HTR-8/SVneo (cell line): ENCODE data around the gene ASB16.

Source experiments
- DNase-seq: peaks from one replicate; pipeline ENCODE4 v3.0.0; 2011; ENCODE audit warnings: low spot score, mixed read lengths; ENCODE audit not compliant: insufficient read length
- FAIRE-seq: peaks from 2 replicates; lab custom pipeline; 2011; peaks lifted over from hg19 to GRCh38; lab: Jason Lieb, UNC

The ASB16 gene

DNA sequence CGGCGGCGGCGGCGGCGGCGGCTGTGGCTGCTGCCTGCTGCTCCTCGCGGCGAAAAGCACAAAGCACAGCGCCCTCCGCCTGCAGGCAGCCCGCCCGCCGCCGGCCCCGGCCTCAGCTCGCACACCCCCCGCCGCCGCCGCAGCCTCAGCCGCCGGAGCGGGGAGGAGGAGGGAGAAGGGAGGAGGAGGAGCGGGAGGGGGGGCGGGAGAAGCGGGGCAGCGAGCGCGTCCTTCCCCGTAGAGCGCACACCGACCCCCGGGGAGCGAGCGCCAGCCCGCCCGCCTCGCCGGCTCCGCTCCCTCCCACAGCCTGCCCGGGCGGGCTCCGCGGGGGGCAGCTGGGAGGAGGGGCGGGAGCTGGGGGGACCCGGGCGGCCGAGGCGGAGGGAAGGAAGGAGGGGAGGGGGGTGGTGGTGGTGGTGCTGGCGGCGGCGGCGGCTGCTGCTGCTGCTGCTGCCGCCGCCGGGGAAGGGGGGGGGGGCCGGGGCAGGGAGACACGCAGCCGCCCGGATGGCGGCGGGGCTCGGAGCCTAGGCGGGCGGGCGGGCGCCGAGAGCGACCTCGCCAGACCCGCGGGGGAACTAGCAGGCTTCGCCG lies 49.2 kb downstream of the ASB16 start, which contains the start of gene UBTF:
Gene UBTF (minus strand): TSS at position 60 of the 597 bp plus-strand sequence. CDS start 1,446 bp downstream, outside the sequence.
- FAIRE-seq (no peak), DNase-seq (peak; percentile 57)

DNA sequence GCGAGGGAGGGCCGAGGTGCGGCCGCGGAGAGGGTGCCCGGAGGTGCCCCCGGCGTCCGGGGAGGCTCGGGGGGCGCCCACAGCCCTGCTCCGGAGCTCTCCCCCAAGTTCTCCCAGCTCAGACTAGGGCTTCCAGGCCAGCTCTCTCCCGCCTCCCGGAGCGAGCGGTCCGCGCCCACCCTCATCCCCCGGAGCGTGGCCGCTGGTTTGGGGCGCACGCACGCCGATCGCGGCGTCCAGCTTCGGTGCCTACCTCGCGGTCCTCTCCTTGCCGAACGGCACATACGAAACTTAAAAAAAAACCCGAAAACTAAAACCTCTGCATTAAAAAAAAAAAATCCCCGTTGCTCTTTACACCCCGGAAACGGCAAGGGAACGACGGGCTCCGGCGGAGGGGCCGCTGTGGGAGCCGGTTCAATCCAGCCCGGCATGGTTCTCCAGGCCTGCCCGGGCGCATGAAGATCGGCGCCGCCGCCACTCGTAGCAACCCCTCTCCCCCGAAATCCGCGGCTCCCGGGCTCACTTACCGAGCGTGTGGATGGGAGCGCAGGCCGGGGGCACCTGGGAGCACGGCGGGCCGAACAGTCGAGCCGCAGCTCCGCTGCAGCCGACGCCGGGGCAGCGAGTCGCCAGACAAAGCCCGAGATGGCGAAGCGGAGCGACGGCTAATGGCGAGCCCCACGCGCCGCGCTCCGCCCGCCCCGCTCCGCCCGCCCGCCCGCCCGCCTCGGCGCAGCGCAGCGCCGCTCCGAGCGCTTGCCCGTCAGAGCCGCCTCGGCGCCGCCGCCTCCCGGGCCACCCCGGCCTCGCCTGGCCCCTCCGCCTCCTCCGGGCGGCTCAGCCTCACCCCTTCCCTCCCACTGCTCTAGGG lies 49.9 kb downstream of the ASB16 start:
- FAIRE-seq = no peak
- peak; percentile 32 for DNase-seq

DNA sequence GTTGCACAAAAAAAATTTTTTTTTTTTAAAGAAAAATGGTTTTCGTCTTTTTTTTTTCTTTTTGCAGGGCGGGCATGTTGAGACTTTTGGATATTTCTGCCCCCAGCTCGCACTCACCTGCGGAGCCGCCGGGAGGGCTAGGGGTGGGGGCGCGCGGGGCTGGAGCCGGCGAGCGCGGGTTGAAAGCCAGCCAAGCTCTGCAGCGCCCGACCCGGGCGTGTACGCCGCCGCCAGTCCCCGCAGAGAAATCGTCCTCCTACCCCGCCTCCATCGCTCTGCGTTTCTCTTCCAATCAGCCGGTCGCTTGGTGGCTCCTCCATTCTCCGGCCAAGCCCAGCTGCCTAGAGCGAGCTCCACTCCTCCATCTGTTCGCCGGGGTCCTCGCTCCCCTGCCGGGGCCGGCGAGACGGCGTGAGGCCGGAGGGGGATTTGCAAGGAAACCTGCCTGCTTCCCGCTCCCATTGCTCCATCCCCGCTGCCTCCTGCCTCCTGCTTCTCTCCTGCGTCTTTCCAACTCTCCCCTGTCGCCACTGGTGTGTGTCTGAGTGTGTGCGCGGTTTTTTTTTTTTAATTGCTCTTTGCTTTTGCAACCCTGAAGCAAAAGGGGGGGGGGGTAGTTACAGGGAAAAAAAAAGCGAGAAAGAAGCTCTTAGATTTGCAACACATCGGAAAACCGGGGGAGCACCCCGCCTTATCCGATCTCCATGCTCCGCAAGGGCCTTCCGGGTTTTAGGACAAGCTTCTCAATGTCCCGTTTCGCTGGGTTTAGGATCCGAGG lies 50.8 kb downstream of the ASB16 start:
- DNase-seq (peak; percentile 59), FAIRE-seq (peak; percentile 58)

DNA sequence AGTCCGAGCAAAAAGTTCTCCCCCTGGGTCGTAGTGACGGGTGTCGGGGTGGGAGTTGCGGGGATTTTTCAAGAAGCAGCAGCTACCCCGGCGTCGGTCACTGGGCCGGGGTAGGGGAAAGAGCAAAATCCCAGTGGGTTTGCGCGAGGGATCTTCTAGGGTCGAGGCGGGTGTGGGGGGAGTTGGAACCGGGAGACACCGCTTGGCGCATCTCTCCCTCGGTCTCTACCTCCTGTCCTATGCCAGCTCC lies 51.3 kb downstream of the ASB16 start:
- no peak for FAIRE-seq
- peak; percentile 47 for DNase-seq

DNA sequence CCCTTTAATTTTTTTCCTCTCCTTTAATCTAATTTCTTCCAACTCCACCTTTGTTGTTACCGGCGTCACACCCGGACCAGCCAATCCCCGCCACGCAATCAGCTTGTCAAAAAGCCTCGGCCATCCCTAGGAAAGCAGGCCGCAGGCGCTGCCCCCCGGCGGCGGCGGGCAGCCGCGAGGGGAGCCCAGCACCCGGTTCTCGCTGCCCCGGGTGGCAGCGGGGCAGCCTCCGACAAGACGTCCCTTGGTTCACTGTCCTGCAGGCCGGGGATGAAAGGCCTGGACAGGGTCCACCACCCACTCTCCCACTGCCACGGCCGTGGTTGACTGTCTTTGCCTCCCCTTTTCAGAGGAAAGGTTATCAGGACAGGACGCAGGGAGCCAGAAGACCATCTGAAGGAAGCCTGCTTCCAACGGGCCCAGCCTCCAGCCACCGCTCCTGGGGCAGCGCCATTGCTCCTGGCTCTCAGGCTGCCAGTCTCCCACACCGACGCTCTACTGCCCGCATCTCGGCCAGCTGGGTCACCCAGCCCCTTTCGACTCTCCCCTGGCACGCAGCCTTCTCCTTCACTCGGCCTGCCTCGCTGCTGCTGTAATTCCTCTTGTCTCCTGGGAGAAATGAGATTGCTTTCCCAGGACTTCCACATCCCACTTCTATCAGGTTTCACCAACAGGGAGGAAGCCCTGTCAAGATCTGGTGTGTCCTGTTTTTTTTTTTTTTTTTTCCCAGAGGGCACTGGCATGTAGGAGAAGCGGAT lies 51.8 kb downstream of the ASB16 start:
- FAIRE-seq = peak; percentile 81
- DNase-seq = peak; percentile 89

DNA sequence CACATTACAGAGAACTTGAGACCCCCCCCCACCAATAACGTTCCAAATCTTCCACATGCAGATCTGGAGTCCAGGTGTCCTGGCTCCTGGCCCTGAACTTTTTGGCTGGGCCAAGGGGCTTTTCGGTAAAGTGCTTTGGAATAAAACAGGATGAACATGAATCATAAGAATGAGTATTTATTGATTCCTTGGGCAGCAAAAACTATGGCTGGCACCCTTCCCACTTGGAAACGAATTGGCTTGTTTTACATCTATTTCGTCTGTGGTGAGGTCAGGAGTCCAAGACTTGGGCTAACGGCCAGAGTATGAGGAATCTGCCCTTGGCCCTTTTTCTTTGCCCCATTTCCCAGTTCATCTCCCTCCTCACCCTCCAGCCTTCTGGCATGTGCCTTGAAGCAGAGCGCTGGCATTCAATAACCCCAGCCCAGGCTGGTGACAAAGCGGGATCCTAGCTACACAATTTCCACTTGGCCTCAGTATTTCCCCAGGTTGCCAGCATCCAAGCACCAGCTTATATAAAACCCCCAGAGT lies 53.1 kb downstream of the ASB16 start:
- DNase-seq (no peak), FAIRE-seq (no peak)
